Osteoblast (primary cell): Measurements from ENCODE around the gene HES4. TPM values are rescaled to one million over a fixed set of nuclear protein-coding genes. Genes with fewer than 3 reads are reported as not detected.

Source experiments
- DNase-seq: peaks from one replicate; pipeline ENCODE4 v3.0.0; 2011; ENCODE audit warnings: low spot score, mixed read lengths; ENCODE audit not compliant: insufficient read length; ENCODE audit errors: missing footprints
- H2AFZ ChIP-seq: 2 replicates; pipeline ENCODE4 v1.6.0; 2011; ENCODE audit warnings: mild to moderate bottlenecking, low read length
- H3K27ac ChIP-seq: 2 replicates; pipeline ENCODE4 v1.5.1; 2011; ENCODE audit warnings: mild to moderate bottlenecking, low read depth, low read length, moderate library complexity
- H3K27me3 ChIP-seq: 2 replicates; pipeline ENCODE4 v1.6.0; 2012; ENCODE audit warnings: mild to moderate bottlenecking, control low read depth, inconsistent platforms, low read length, moderate library complexity; ENCODE audit not compliant: insufficient read depth
- H3K36me3 ChIP-seq: 2 replicates; pipeline ENCODE4 v1.5.1; 2011; ENCODE audit warnings: mild to moderate bottlenecking, low read length, control low read depth, moderate library complexity; ENCODE audit not compliant: insufficient read depth
- H3K4me1 ChIP-seq: 2 replicates; pipeline ENCODE4 v1.5.1; 2011; ENCODE audit warnings: mild to moderate bottlenecking, low read length, control low read depth, moderate library complexity; ENCODE audit not compliant: insufficient read depth
- H3K4me2 ChIP-seq: 2 replicates; pipeline ENCODE4 v1.6.0; 2011; ENCODE audit warnings: mild to moderate bottlenecking, low read length; ENCODE audit not compliant: insufficient read depth
- H3K4me3 ChIP-seq: fragments of 200-600 bp; sonication (generic); 3 replicates; pipeline ENCODE4 v1.5.1; 2012; ENCODE audit warnings: mild to moderate bottlenecking, low read length, inconsistent platforms; ENCODE audit not compliant: insufficient read depth
- H3K79me2 ChIP-seq: 2 replicates; pipeline ENCODE4 v1.6.0; 2012; ENCODE audit warnings: mild to moderate bottlenecking, low read length, control low read depth, inconsistent platforms; ENCODE audit not compliant: insufficient read depth
- H3K9me3 ChIP-seq: 2 replicates; pipeline ENCODE4 v1.5.1; 2011; ENCODE audit warnings: low read depth, low read length, control low read depth
- H4K20me1 ChIP-seq: 2 replicates; pipeline ENCODE4 v1.6.0; 2012; ENCODE audit warnings: mild to moderate bottlenecking, low read length, control low read depth; ENCODE audit not compliant: insufficient read depth
- total RNA-seq: library from RNA; depleted of rRNA; stranded (reverse); fragments of >200 nt; gene quantifications from 2 replicates; pipeline ENCODE4 v1.2.3, GENCODE V29; 2012
- TF ChIP-seq, protein P1 (sequence below): IDR thresholded peaks from 2 replicates; pipeline ENCODE4 v1.5.1; 2011; ENCODE audit warnings: mild to moderate bottlenecking, low read depth, low read length, moderate library complexity; ENCODE audit errors: extremely low read depth

HES4 gene
- total RNA-seq, 1 donor, result 0.72 TPM

- no peak overlapping the region for H3K27ac ChIP-seq
- no peak for DNase-seq
- H3K4me1 ChIP-seq, result peaks cover 10% of the 10 kb centered on the region
- no peaks in the 10 kb centered on the region for H4K20me1 ChIP-seq
- H3K36me3 ChIP-seq, result peaks cover 10% of the 10 kb centered on the region
- H3K9me3 ChIP-seq, result no peaks in the 10 kb centered on the region
- H3K79me2 ChIP-seq, result no peaks in the 10 kb centered on the region
- peak overlapping the region; percentile 88 for H3K4me2 ChIP-seq
- H3K27me3 ChIP-seq, result no peaks in the 10 kb centered on the region
- TF ChIP-seq, protein P1, sequence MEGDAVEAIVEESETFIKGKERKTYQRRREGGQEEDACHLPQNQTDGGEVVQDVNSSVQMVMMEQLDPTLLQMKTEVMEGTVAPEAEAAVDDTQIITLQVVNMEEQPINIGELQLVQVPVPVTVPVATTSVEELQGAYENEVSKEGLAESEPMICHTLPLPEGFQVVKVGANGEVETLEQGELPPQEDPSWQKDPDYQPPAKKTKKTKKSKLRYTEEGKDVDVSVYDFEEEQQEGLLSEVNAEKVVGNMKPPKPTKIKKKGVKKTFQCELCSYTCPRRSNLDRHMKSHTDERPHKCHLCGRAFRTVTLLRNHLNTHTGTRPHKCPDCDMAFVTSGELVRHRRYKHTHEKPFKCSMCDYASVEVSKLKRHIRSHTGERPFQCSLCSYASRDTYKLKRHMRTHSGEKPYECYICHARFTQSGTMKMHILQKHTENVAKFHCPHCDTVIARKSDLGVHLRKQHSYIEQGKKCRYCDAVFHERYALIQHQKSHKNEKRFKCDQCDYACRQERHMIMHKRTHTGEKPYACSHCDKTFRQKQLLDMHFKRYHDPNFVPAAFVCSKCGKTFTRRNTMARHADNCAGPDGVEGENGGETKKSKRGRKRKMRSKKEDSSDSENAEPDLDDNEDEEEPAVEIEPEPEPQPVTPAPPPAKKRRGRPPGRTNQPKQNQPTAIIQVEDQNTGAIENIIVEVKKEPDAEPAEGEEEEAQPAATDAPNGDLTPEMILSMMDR, result no peak
- peak overlapping the region; percentile 90 for H3K4me3 ChIP-seq
- no peak overlapping the region for H2AFZ ChIP-seq
These were observed 32.2 kb downstream of the HES4 start for GRCh38 chr1:967466-968343.

DNA sequence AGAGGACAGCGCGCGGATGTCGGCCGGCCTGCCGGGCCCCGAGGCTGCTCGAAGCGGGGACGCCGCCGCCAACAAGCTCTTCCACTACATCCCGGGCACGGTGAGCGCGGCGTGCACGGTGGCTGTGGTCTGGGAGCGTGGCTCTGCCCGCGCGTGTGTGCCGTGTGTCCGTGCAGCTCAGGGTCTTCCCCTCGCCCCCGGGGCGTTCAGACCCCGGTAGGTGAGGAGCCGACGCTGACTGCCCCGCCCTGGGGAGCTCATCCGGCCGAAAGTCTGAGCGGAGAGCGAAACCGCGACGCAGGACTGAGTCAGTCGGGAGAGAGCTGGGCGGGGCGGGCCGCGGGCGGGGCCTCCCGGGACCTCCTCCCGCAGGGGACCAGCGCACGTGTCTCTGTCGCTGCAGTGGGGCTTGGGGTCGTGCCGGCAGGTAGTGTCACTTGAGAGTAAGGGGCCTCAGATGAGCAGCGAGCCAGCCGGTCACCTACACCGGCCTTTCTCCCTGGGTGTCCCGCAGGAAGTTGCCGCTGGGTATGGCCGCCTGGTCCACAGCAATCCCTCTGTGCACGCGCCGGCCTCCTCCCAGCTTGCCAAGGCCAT lies 33.1 kb downstream of the HES4 start:
- H3K4me1 ChIP-seq, result peaks cover 10% of the 10 kb centered on the region
- TF ChIP-seq, protein P1, result no peak
- peak overlapping the region; percentile 78 for H2AFZ ChIP-seq
- peak overlapping the region; percentile 90 for H3K4me3 ChIP-seq
- H4K20me1 ChIP-seq, result no peaks in the 10 kb centered on the region
- H3K4me2 ChIP-seq, result peak overlapping the region; percentile 88
- H3K27ac ChIP-seq, result peak overlapping the region; percentile 61
- H3K27me3 ChIP-seq, result no peaks in the 10 kb centered on the region
- no peaks in the 10 kb centered on the region for H3K9me3 ChIP-seq
- H3K79me2 ChIP-seq, result no peaks in the 10 kb centered on the region
- peak; percentile 100 for DNase-seq
- peaks cover 10% of the 10 kb centered on the region for H3K36me3 ChIP-seq

DNA sequence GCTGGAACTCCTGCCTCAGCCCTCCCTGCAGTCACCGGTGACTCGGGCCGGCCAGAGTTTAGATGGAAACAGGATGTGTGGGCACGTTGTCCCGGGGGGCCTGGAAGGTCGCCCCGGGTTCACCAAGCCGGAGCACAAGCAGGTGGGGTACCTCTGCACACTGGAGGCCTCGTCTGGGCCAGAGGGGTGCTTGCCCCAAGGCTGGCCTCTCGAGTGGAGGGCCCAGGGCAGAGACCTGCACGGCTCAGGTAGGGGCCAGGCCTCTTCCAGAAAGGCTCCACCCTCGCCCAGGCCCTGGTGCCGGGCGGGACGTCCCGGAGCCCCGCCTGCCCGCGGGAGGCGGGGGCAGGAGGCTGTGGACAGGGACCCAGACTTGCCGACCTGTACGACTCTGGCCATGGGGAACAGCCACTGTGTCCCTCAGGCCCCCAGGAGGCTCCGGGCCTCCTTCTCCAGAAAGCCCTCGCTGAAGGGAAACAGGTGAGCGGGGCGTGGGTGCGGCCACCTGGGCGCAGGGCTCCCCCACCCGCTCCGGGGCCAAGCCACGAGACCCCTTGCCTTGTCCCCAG lies 33.7 kb downstream of the HES4 start, which contains the start of gene PLEKHN1:
PLEKHN1 (plus strand) TSS at position 348 of the 569 bp plus-strand sequence; CDS start at position 398, 50 bp downstream.
- Histone ChIP-seq H3K4me2 (peak within 1 kb of the TSS; percentile 88), H3K79me2 (no peaks in the 10 kb centered on the region)
- DNase-seq, result peak; percentile 98

More for the DNA sequence above, 33.7 kb downstream of the HES4 start, which contains the start of gene PLEKHN1:
- peak within 1 kb of the TSS; percentile 90 for H3K4me3 ChIP-seq
- peaks cover 10% of the 10 kb centered on the region for H3K4me1 ChIP-seq
- no peaks in the 10 kb centered on the region for H4K20me1 ChIP-seq
- H2AFZ ChIP-seq, result peak within 1 kb of the TSS; percentile 78
- no peaks in the 10 kb centered on the region for H3K9me3 ChIP-seq
- TF ChIP-seq, protein P1, result no peak
- no peaks in the 10 kb centered on the region for H3K27me3 ChIP-seq
- H3K27ac ChIP-seq, result peak within 1 kb of the TSS; percentile 61
- peaks cover 10% of the 10 kb centered on the region for H3K36me3 ChIP-seq
